Dermis lymphatic vessel endothelial cell (primary cell): Measurements from ENCODE around the gene OBSL1. TPM values are rescaled to one million over a fixed set of nuclear protein-coding genes. Genes with fewer than 3 reads are reported as not detected.

Experiments
- total RNA-seq: library from RNA; depleted of rRNA; stranded (reverse); fragments of >200 nt; gene quantifications from 2 replicates; pipeline ENCODE4 v1.2.1, GENCODE V29; 2014

Gene OBSL1
- total RNA-seq: 25.6 and 32.1 TPM in 2 replicates

DNA sequence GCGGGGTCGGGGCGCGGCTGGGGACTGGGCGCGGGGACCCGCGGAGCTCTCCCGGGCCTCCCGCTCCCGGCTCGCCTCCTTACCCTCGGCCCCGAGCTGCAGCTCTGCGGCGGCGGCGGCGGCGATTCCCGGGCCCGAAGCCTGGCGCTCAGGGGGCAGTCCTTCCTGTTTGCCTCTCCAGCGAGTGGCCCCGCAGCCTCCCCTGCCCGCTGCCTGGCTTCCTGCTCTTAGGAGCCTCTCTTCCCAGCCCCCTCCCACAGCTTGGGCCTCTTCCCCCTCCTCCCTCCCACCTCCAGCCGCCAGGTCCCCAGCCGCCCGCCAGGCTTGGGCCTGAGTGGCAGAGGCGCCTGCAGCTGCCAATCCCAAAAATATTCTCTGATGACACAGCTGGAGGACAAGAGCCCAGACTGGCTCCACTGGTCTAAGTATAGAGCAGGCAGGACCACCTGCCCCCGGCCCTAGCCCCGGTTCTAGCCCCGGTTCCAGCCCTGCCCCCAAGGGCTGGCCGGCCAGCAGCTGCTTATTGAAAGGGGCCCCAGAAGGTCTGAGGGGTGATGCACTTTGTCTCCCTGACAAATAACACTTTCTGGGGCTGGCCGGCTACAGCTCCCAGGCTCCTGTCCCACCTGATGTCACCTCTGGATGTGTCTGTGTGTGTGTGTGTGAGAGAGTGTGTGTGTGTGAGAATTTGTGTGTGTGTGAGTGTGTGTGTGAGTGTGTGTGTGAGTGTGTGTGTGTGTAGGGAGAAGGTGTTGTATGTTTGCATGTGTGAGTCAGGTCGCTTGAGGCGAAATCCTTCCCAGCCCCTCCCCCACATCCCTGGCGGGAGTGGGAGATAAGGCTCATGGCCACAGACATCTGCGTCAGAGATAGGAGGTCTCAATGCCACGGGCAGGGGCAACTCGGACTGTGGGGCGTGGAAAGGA is at the start of gene OBSL1:
OBSL1 (minus strand) TSS at position 229 of the 926 bp plus-strand sequence. CDS start 307 bp downstream, outside the sequence.

DNA sequence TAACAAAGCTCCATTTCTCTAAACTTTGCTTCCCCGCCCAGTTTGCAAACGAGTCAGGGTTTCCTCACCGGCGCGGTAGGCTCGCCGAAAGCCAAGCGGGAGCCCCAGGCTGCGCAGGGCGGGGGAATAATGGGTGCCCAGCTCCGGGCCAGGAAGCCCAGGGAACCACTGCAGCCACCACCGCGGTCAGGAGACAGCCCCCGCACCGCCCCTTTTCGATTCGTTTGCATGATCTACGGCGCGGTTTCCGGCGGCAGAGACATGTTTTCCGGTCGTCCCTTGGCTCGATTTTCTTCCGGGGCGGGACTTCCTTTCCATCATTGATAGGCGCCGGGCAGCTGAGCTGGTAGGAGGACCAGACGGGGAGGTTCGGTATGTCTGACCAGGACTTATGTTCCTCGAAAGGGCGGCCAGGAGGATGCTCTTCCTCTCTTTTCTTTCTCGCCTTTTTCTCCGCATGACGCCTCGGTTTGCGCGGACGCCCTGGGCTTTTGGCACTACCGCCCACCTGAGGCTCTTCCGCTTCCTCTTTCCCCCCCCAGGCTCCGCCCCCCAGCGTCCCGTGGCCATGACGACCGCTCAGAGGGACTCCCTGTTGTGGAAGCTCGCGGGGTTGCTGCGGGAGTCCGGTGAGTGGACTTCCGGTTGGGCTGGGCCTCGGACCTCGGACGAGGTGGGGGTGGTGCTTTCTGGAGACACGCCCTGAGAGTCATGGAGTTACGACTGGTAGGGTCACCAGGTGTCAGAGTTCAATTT is 26.4 kb upstream of the OBSL1 start, which contains the start of gene STK11IP:
STK11IP (plus strand) TSS at position 306 of the 756 bp plus-strand sequence; CDS start at position 569, 263 bp downstream.

DNA sequence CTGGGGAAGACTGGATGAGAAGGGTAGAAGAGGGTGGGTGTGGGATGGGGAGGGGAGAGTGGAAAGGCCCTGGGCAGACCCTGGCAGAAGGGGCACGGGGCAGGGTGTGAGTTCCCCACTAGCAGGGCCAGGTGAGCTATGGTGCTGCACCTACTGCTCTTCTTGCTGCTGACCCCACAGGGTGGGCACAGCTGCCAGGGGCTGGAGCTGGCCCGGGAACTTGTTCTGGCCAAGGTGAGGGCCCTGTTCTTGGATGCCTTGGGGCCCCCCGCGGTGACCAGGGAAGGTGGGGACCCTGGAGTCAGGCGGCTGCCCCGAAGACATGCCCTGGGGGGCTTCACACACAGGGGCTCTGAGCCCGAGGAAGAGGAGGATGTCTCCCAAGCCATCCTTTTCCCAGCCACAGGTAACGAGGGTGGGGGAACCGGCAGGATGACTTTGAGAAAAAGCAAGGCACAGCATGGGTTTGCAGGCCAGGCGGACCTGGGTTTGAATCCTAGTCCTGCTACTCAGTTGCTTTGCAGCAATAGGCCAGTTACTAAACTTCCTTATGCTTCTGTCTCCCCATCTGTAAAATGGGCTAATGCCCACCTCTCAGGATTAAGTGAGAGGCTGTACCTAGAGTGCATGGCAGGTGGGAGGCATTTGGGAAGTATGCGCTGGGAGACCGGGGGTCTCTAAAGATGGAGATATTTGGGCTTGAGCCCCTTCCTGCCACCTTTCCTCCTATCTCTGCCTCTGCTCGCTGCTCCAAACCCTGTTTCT is 1.1 kb upstream of the OBSL1 start, which contains the start of gene INHA:
INHA (plus strand) TSS at position 74 of the 765 bp plus-strand sequence; CDS start at position 139, 65 bp downstream.

DNA sequence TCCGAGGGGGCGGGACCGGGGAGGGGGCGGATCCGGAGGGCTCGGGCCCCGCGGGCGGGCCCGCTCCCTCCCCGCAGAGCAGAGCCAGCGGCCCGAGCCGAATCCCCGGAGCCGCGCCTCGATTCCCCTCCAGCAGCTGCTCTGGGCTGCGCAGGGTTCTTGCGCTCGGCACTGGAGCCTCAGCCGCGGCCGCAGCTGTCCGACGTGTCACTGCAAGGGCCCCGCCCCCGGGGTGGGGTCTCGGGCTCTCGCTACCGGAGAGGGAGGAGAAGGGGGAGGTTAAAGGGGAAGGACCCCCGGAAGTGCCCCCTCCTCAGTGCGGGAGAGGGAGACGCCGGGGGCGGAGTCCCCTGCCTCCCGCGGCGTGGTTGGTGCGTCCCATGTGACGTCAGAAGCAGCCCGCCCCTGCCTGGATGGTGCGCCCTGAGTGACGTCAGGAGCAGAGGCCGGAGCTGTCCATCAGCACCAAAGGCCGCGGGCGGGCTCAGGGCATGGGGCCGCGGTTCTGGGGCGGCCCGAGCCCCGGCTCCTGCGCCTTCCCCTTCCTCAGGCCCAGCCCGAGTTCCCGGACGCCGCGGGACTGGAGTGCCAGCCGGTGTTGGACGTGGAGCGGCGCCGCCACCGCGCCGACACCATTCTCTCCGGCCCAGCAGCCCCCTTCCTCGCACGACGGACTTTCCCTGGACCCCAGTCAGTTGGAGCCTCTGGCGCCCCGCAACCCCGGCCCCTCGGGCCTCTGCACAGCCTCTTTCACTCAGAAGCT is 27.6 kb downstream of the OBSL1 start, which contains the start of the genes CHPF and TMEM198:
CHPF (minus strand) TSS at position 214 of the 763 bp plus-strand sequence. CDS start 271 bp downstream, outside the sequence.
TMEM198 (plus strand) TSS at position 433 of the 763 bp plus-strand sequence. CDS start 700 bp downstream, outside the sequence.

GRCh38 chr2:219514196-219514761 is 57.1 kb downstream of the OBSL1 start, which contains the start of gene ASIC4:
Gene ASIC4 (plus strand): TSS chr2:219514482. CDS start chr2:219514725, 243 bp downstream.

Other genes starting within 250 kb of the OBSL1 start
- gene RESP18, start 238.8 kb downstream of the OBSL1 start, total RNA-seq: not detected in 2 replicates
- gene DNPEP, start 183.6 kb downstream of the OBSL1 start, total RNA-seq: 58.8 and 67.3 TPM in 2 replicates
- gene DES, start 153.2 kb downstream of the OBSL1 start, total RNA-seq: not detected in 2 replicates
- 0.54 TPM in 1 of 2 replicates, not detected in the other for gene SPEG, start 136.7 kb downstream of the OBSL1 start, total RNA-seq
- 19.5 and 25.0 TPM in 2 replicates for gene GMPPA, start 72.6 kb downstream of the OBSL1 start, total RNA-seq
- not detected in 2 replicates for gene ASIC4, start 57.1 kb downstream of the OBSL1 start, total RNA-seq
- 0.17 and 1.2 TPM in 2 replicates for gene CHPF, start 27.7 kb downstream of the OBSL1 start, total RNA-seq
- gene TMEM198, start 27.5 kb downstream of the OBSL1 start, total RNA-seq: under 0.01 TPM in 1 of 2 replicates, not detected in the other
- gene INHA, start 771 bp upstream of the OBSL1 start, total RNA-seq: not detected in 2 replicates
- 6.3 and 11.0 TPM in 2 replicates for gene STK11IP, start 26.3 kb upstream of the OBSL1 start, total RNA-seq
- under 0.01 and 0.26 TPM in 2 replicates for gene SLC4A3, start 56.1 kb upstream of the OBSL1 start, total RNA-seq